PC-9 (cell line): ENCODE results near the gene ANO4. TPM values are rescaled to one million over a fixed set of nuclear protein-coding genes. Genes with fewer than 3 reads are reported as not detected.

Experiments used
- BruUV-seq: library from RNA; stranded (reverse); fragments of 400-500 nt; replicated peaks from 2 replicates; lab custom pipeline; 2021; lab: Mats Ljungman, UMichigan
- CTCF ChIA-PET: fragments of 300-600 bp; sonication (Branson Sonifier 250); formaldehyde crosslinking; loops from one replicate; lab custom pipeline; 2022; ENCODE audit warnings: antibody characterized with exemption; lab: Charles Lee
- POLR2A ChIA-PET: fragments of 300-600 bp; sonication (Branson Sonifier 250); formaldehyde crosslinking; loops from one replicate; lab custom pipeline; 2022; ENCODE audit warnings: antibody characterized with exemption; ENCODE audit not compliant: unreplicated experiment; lab: Charles Lee
- DNase-seq, 2 experiments: peaks; one replicate each; pipeline versions ENCODE4 v3.0.0 to v3.0.0-alpha.2; 2015 to 2022; ENCODE audit warnings: mixed read lengths in 1 of 2
- H2AFZ ChIP-seq: fragments of 200-600 bp; sonication (generic); 2 replicates; pipeline ENCODE4 v1.8.1; 2017; ENCODE audit warnings: antibody characterized with exemption
- H3F3A ChIP-seq: fragments of 200-600 bp; sonication (generic); 2 replicates; pipeline ENCODE4 v1.8.1; 2017; ENCODE audit warnings: antibody characterized with exemption, mild to moderate bottlenecking, low read depth; ENCODE audit not compliant: insufficient read depth
- H3K27ac ChIP-seq: fragments of 200-600 bp; sonication (generic); 2 replicates; pipeline ENCODE4 v1.6.1; 2016; ENCODE audit warnings: mixed run types
- H3K27me3 ChIP-seq: fragments of 200-600 bp; sonication (generic); 2 replicates; pipeline ENCODE4 v1.6.1; 2016; ENCODE audit warnings: low read depth, mixed run types; ENCODE audit not compliant: insufficient read depth
- H3K36me3 ChIP-seq: fragments of 200-600 bp; sonication (generic); 2 replicates; pipeline ENCODE4 v1.6.1; 2016; ENCODE audit warnings: low read depth, mixed run types
- H3K4me1 ChIP-seq: fragments of 200-600 bp; sonication (generic); replicated peaks from 2 replicates; pipeline ENCODE4 v1.6.1; 2016; ENCODE audit warnings: mixed run types; ENCODE audit not compliant: insufficient read depth
- H3K4me2 ChIP-seq: fragments of 200-600 bp; sonication (generic); 2 replicates; pipeline ENCODE4 v1.6.1; 2017; ENCODE audit warnings: mixed run types
- H3K4me3 ChIP-seq: fragments of 200-600 bp; sonication (generic); 2 replicates; pipeline ENCODE4 v1.6.1; 2016; ENCODE audit warnings: mixed run types
- H3K79me2 ChIP-seq: fragments of 200-600 bp; sonication (generic); 2 replicates; pipeline ENCODE4 v1.6.1; 2017; ENCODE audit warnings: low read depth, mixed run types
- H3K9me2 ChIP-seq: fragments of 200-600 bp; sonication (generic); 2 replicates; pipeline ENCODE4 v1.8.1; 2017; ENCODE audit warnings: mild to moderate bottlenecking; ENCODE audit not compliant: insufficient read depth
- H3K9me3 ChIP-seq: fragments of 200-600 bp; sonication (generic); 2 replicates; pipeline ENCODE4 v1.8.1; 2016; ENCODE audit warnings: low read depth; ENCODE audit not compliant: insufficient read depth
- H4K20me1 ChIP-seq: fragments of 200-600 bp; sonication (generic); 2 replicates; pipeline ENCODE4 v1.8.1; 2017; ENCODE audit not compliant: insufficient read depth
- EZH2 ChIP-seq: fragments of 200-600 bp; sonication (generic); IDR thresholded peaks from 2 replicates; pipeline ENCODE4 v1.8.0; 2017; ENCODE audit warnings: antibody characterized with exemption, low read depth
- intact Hi-C: fragments of 100-400 bp; cut with micrococcal nuclease; formaldehyde crosslinking; loops from one replicate; pipeline ENCODE4 v1.10.0; 2022; ENCODE audit not compliant: unreplicated experiment
- total RNA-seq: library from RNA; stranded (reverse); gene quantifications from 2 replicates; pipeline ENCODE4 v1.2.3, GENCODE V29; 2021
- TF ChIP-seq, protein P1 (sequence below): fragments of 200-600 bp; sonication (generic); conservative IDR thresholded peaks from 2 replicates; pipeline ENCODE4 v1.6.1; 2017; ENCODE audit warnings: mixed run types, antibody characterized with exemption, mild to moderate bottlenecking, moderate library complexity

Gene ANO4
- total RNA-seq, 1 experiment from 2014 or later, result not detected

DNA sequence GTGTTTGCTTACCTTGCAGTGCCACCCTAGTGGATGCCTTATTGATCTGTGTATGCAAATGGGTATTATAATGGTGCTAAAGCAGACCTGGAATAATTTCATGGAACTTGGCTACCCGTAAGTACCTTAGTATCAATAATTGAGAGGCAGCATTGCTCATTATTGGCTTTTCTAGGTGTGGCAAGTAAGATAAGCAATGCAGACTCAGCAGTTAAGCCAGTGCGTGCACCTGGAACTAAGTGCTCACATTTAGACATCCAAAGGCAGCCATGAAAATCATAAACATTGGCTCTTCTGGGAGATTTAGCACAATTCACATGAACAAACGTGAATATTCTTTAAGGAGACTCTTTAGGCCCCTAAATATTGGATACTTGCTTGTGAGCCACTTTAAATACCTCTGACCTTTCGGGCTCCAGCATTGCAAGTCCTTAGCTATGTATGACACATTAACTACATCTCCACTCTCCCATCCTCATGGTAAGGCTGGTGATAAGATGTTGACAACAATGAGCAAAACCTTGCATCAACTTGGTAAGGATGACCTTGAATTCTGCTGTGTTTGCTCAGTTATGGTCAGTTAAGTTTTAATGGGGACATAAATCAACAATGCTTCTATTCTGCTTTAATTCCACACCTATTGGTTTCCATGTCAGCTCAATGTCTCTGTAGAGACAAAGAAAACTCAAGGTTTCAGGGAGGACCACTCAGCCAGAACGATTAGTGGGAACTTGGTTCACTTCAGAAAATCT lies 303.4 kb downstream of the ANO4 start:
- H3K4me1 ChIP-seq, result no peaks in the 10 kb centered on the region
- H3K9me2 ChIP-seq, result no peaks in the 10 kb centered on the region
- intact Hi-C loops, result no loop called here
- no peak for DNase-seq
- no TSS peak for BruUV-seq
- no peak overlapping the region for H2AFZ ChIP-seq
- no peaks in the 10 kb centered on the region for H4K20me1 ChIP-seq
- no peaks in the 10 kb centered on the region for H3K79me2 ChIP-seq
- CTCF ChIA-PET, result no interaction called here
- H3K27ac ChIP-seq, result no peak overlapping the region
- H3F3A ChIP-seq, result no peaks in the 10 kb centered on the region
- no peak overlapping the region for H3K4me2 ChIP-seq
- H3K27me3 ChIP-seq, result no peaks in the 10 kb centered on the region; the same call in 1 of the 2 replicates
- no peak for TF ChIP-seq EZH2
- TF ChIP-seq, protein P1, sequence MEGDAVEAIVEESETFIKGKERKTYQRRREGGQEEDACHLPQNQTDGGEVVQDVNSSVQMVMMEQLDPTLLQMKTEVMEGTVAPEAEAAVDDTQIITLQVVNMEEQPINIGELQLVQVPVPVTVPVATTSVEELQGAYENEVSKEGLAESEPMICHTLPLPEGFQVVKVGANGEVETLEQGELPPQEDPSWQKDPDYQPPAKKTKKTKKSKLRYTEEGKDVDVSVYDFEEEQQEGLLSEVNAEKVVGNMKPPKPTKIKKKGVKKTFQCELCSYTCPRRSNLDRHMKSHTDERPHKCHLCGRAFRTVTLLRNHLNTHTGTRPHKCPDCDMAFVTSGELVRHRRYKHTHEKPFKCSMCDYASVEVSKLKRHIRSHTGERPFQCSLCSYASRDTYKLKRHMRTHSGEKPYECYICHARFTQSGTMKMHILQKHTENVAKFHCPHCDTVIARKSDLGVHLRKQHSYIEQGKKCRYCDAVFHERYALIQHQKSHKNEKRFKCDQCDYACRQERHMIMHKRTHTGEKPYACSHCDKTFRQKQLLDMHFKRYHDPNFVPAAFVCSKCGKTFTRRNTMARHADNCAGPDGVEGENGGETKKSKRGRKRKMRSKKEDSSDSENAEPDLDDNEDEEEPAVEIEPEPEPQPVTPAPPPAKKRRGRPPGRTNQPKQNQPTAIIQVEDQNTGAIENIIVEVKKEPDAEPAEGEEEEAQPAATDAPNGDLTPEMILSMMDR, result no peak
- POLR2A ChIA-PET, result no interaction called here
- H3K4me3 ChIP-seq, result no peak overlapping the region
- H3K9me3 ChIP-seq, result no peaks in the 10 kb centered on the region
- no peaks in the 10 kb centered on the region for H3K36me3 ChIP-seq

DNA sequence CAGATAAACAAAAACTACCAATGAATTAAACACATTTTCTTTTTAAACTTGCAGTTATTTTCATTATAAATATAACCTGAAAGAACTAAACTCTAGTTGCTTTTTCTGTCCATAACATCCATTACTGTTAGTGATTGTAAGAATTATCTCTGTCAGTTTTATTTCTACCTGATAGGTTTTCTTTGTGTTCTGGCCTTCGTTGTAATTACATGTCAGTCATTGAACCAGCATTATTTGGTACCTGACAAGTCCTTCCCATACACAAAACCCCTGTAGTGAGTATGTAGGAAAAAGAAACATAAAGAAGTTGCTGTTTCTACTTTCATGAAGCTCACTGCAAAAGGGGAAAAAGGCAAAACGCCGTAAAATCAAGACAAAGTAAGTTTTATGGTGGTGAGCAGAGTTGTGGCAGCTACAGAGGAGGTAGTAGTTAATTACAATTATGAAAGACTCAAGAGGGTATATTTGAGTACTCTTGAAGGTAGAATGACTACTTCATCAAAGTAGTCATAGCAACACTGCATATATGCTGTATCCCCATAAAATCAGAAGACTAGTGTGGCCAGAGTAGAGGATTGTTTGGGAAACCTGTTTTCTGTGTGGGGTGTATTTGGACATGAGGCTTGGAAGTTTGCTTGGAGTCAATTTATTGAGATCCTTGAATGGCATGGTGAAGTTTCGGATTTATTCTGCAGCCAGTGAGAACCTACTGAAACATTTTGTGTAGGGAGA lies 312.6 kb downstream of the ANO4 start:
- Histone ChIP-seq H3K27ac (no peak overlapping the region), H3K4me2 (no peak overlapping the region), H3K9me3 (no peaks in the 10 kb centered on the region), H3K9me2 (no peaks in the 10 kb centered on the region; the same call in 1 of the 2 replicates), H3F3A (no peaks in the 10 kb centered on the region), H3K36me3 (no peaks in the 10 kb centered on the region), H3K4me1 (no peaks in the 10 kb centered on the region), H4K20me1 (no peaks in the 10 kb centered on the region), H3K79me2 (no peaks in the 10 kb centered on the region), H3K4me3 (no peak overlapping the region), H2AFZ (no peak overlapping the region), H3K27me3 (no peaks in the 10 kb centered on the region)
- no peak for DNase-seq
- CTCF ChIA-PET, result no interaction called here
- POLR2A ChIA-PET, result no interaction called here
- no TSS peak for BruUV-seq
- intact Hi-C loops, result no loop called here
- TF ChIP-seq, protein P1, result no peak
- no peak for TF ChIP-seq EZH2

DNA sequence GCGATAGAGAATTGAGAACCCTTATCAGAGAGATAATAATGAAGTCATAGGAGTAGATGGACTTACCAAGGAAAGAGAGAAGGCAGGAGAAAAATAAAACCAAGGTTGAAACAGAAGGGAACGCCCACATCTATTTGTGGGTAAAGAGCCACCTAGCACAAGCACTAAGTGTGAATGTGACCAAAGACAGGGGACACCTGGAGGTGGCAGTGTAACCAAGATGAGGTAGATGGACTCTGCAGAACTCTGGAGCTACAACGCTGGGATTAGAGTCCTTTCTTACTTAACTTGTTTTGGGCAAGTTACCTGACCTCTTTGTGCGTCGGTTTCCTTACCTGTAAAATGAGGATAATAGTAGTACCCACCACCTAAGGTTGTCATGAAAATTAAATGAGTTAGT lies 313.6 kb downstream of the ANO4 start:
- Histone ChIP-seq H3K4me2 (no peak overlapping the region), H3K27me3 (no peaks in the 10 kb centered on the region), H3K4me1 (no peaks in the 10 kb centered on the region), H3K9me3 (no peaks in the 10 kb centered on the region), H3K9me2 (no peaks in the 10 kb centered on the region; the same call in 1 of the 2 replicates), H2AFZ (no peak overlapping the region), H3K36me3 (no peaks in the 10 kb centered on the region), H4K20me1 (no peaks in the 10 kb centered on the region), H3K79me2 (no peaks in the 10 kb centered on the region), H3K4me3 (no peak overlapping the region), H3K27ac (no peak overlapping the region), H3F3A (no peaks in the 10 kb centered on the region)
- BruUV-seq, result no TSS peak
- TF ChIP-seq, protein P1, result no peak
- TF ChIP-seq EZH2, result no peak
- intact Hi-C loops, result no loop called here
- ChIA-PET CTCF (no interaction called here), POLR2A (no interaction called here)
- DNase-seq, result no peak
